Natural killer cell treated with Interleukin-12 subunit alpha and Interleukin-12 subunit beta and Interleukin-15 and Interleukin-18, amount 100 ng/mL, for 72 hours (primary cell): ENCODE data around the gene PAF1. TPM values are rescaled to one million over a fixed set of nuclear protein-coding genes. Genes with fewer than 3 reads are reported as not detected.
"Not testable (repeated sequence)": the region's sequence is repeated elsewhere in the genome, so short reads cannot be mapped to it uniquely, and the experiment has no call there.

ENCODE experiments used
- ATAC-seq, 2 donors: fragments of 150-1000 bp; cut with Tn5 transposase in 1 of 2; sonication (Bioruptor Pico), chemical (Tn5 transposase) in 1 of 2; 2 replicates each; pipeline ENCODE4 v1.10.0; 2021
- DNase-seq: peaks from one replicate; pipeline ENCODE4 v3.0.0; 2022; ENCODE audit warnings: low spot score
- H3K27ac Mint-ChIP-seq, 2 donors: 1 replicate in 1 of 2; 2 replicates in 1 of 2; pipeline ENCODE4 v1.8.0; 2022; ENCODE audit warnings: mixed read lengths in 2 of 2, mild to moderate bottlenecking in 1 of 2, moderate library complexity in 1 of 2
- H3K27me3 Mint-ChIP-seq, 2 donors: 1 replicate in 1 of 2; 2 replicates in 1 of 2; pipeline ENCODE4 v1.8.0; 2022; ENCODE audit warnings: mixed read lengths in 2 of 2
- H3K36me3 Mint-ChIP-seq: one replicate; pipeline ENCODE4 v1.8.0; 2022; ENCODE audit warnings: mixed read lengths
- H3K4me1 Mint-ChIP-seq, 2 donors: 1 replicate in 1 of 2; 2 replicates in 1 of 2; pipeline ENCODE4 v1.8.0; 2022; ENCODE audit warnings: low read depth in 2 of 2, mixed read lengths in 2 of 2, mild to moderate bottlenecking in 1 of 2
- H3K4me3 Mint-ChIP-seq: one replicate; pipeline ENCODE4 v1.8.0; 2022; ENCODE audit warnings: mixed read lengths
- H3K9me3 Mint-ChIP-seq: 2 replicates; pipeline ENCODE4 v1.8.0; 2022; ENCODE audit warnings: mixed read lengths
- total RNA-seq, 2 donors: library from RNA; stranded (reverse); gene quantifications; one replicate each; pipeline ENCODE4 v1.2.3, GENCODE V29; 2022

PAF1 gene
- total RNA-seq, 2 donors from 2014 or later = 38.1 to 39.2 TPM

- DNase-seq (peak; percentile 73), ATAC-seq (peak; percentile 96 to 98)
- Mint-ChIP-seq H3K27ac (peak overlapping the region; percentile 92 to 95), H3K9me3 (no peaks in the 10 kb centered on the region), H3K4me3 (peak overlapping the region; percentile 75), H3K27me3 (no peaks in the 10 kb centered on the region), H3K36me3 (peaks cover 31% of the 10 kb centered on the region), H3K4me1 (peaks cover 35 to 39% of the 10 kb centered on the region in 2 donors)
Measured at GRCh38 chr19:39351537-39352064, 39.3 kb downstream of the PAF1 start.

GRCh38 chr19:39350156-39350555, 40.8 kb downstream of the PAF1 start:
- no peaks in the 10 kb centered on the region for H3K27me3 Mint-ChIP-seq
- no peak for ATAC-seq

GRCh38 chr19:39349326-39349725, 41.6 kb downstream of the PAF1 start:
- H3K9me3 Mint-ChIP-seq = no peaks in the 10 kb centered on the region
- no peaks in the 10 kb centered on the region for H3K27me3 Mint-ChIP-seq
- peaks cover 49 to 56% of the 10 kb centered on the region in 2 donors for H3K4me1 Mint-ChIP-seq
- DNase-seq = no peak
- peak overlapping the region; percentile 3 for H3K4me3 Mint-ChIP-seq
- H3K36me3 Mint-ChIP-seq = peaks cover 37% of the 10 kb centered on the region
- H3K27ac Mint-ChIP-seq = peak overlapping the region; percentile 5 to 55
- ATAC-seq = no peak

More at GRCh38 chr19:39350156-39350555, 40.8 kb downstream of the PAF1 start:
- Mint-ChIP-seq H3K4me1 (peaks cover 43 to 48% of the 10 kb centered on the region in 2 donors), H3K36me3 (peaks cover 35% of the 10 kb centered on the region), H3K9me3 (no peaks in the 10 kb centered on the region), H3K4me3 (no peak overlapping the region), H3K27ac (no peak overlapping the region)
- DNase-seq = no peak

GRCh38 chr19:39347332-39348164, 43.4 kb downstream of the PAF1 start:
- ATAC-seq = no peak
- Mint-ChIP-seq H3K9me3 (no peaks in the 10 kb centered on the region), H3K4me1 (peaks cover 63 to 70% of the 10 kb centered on the region in 2 donors), H3K27me3 (no peaks in the 10 kb centered on the region), H3K27ac (peak overlapping the region; percentile 5 to 55), H3K36me3 (peaks cover 42% of the 10 kb centered on the region), H3K4me3 (peak overlapping the region; percentile 0)
- no peak for DNase-seq

- H3K4me1 Mint-ChIP-seq = peaks cover 58 to 64% of the 10 kb centered on the region in 2 donors
- H3K27me3 Mint-ChIP-seq = no peaks in the 10 kb centered on the region
- ATAC-seq = no peak
- H3K9me3 Mint-ChIP-seq = no peaks in the 10 kb centered on the region
- peaks cover 33% of the 10 kb centered on the region for H3K36me3 Mint-ChIP-seq
- peak overlapping the region; percentile 1 to 43 for H3K27ac Mint-ChIP-seq
- DNase-seq = no peak
- H3K4me3 Mint-ChIP-seq = no peak overlapping the region
Measured at GRCh38 chr19:39345956-39346355, 45.0 kb downstream of the PAF1 start.

- Mint-ChIP-seq H3K27me3 (no peaks in the 10 kb centered on the region), H3K27ac (peak overlapping the region; percentile 43 to 83), H3K4me3 (peak overlapping the region; percentile 82), H3K4me1 (peaks cover 61 to 70% of the 10 kb centered on the region in 2 donors), H3K36me3 (peaks cover 20% of the 10 kb centered on the region), H3K9me3 (no peaks in the 10 kb centered on the region)
- no peak for ATAC-seq
- DNase-seq = no peak
Measured at GRCh38 chr19:39342647-39343305, 48.1 kb downstream of the PAF1 start.

DNA sequence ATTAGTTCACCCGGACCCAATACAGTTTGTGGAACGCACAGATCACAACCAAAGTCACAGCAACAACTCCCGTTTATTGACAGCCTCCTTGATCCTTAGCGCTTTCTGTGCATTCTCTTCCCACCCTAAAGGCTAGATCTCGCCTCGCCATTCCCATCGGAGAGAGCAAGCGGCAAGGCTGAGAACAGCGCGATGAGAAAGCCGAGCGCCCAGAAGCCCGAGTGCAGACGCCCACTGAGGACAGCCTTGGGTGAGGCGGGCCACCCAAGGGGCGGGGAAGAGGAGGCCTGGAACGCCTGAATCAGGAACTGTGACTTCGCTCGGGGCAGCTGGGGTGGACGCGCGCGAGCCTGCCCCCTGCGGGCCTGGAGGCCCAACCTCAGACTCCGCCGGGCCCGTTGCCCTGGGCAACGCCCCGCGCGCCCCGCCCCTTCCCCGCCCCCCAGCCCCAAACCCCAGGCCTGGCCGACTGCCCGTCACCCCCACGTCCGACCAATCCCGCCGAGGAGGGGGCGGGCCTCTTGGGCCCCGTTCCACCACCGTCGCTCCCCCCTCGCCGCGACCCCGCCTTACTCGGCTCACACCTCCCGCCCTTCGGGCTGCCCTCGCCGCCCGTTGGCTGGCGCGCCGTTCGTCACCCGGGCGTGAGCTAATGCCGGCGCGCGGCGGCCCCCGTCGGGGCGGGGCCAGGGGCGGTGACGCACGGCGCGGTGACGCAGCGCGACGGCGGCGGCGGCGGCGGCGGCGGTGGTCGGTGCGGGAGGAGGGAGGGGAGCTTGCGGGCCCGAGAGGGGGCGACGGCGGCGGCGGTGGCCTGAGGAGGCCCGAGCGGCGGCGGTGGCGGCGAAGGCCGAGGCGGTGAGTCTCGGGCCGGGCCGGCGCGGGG, 48.9 kb downstream of the PAF1 start, which contains the start of gene SAMD4B:
Gene SAMD4B (plus strand): TSS at position 703 of the 886 bp plus-strand sequence. CDS start 14,473 bp downstream, outside the sequence.
- ATAC-seq (peak; percentile 95 to 96), DNase-seq (peak; percentile 100)
- Mint-ChIP-seq H3K27ac (peak within 1 kb of the TSS; percentile 91 to 97), H3K9me3 (no peaks in the 10 kb centered on the region), H3K27me3 (no peaks in the 10 kb centered on the region), H3K4me1 (peaks cover 61 to 70% of the 10 kb centered on the region in 2 donors), H3K4me3 (peak within 1 kb of the TSS; percentile 99), H3K36me3 (peaks cover 16% of the 10 kb centered on the region)

DNA sequence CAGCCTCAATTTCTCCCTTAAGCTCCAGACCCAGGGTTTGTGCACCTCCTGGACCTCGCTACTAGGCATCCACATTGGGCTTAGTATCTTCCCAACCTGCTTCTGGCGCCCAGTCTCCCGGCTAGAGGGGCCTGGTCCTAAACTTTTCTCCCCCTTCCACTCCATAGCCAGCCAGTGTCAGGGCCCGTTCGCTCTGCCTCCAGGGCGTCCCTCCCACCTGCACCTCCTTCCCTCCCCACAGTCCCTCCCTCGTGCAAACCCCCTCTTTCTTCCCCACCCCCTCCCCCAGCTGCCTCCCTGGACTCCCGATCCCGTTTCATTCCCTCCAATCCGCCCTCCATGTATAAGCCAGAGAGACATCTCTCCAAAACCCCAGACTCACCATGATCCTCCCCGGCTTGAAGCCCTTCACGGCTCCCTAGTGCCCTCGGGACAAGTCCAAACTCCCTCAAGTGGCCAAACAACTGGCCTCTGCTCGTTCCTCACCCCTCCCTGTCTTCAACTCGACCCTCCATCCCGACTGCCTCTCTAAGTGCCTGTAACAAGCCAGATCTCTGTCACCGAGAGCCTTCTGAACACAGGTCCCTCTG, 49.7 kb downstream of the PAF1 start:
- Mint-ChIP-seq H3K27me3 (no peaks in the 10 kb centered on the region), H3K27ac (peak overlapping the region; percentile 91 to 97), H3K36me3 (peaks cover 16% of the 10 kb centered on the region), H3K4me3 (peak overlapping the region; percentile 99), H3K9me3 (no peaks in the 10 kb centered on the region), H3K4me1 (peaks cover 61 to 72% of the 10 kb centered on the region in 2 donors)
- DNase-seq (no peak), ATAC-seq (no peak)

GRCh38 chr19:39340156-39340555, 50.8 kb downstream of the PAF1 start:
- DNase-seq, H3K9me3 Mint-ChIP-seq, ATAC-seq, H3K27me3 Mint-ChIP-seq: not testable (repeated sequence)
- peak overlapping the region; percentile 91 to 97 for H3K27ac Mint-ChIP-seq
- peak overlapping the region; percentile 99 for H3K4me3 Mint-ChIP-seq
- H3K4me1 Mint-ChIP-seq = peaks cover 61 to 74% of the 10 kb centered on the region in 2 donors
- H3K36me3 Mint-ChIP-seq = peaks cover 11% of the 10 kb centered on the region

DNA sequence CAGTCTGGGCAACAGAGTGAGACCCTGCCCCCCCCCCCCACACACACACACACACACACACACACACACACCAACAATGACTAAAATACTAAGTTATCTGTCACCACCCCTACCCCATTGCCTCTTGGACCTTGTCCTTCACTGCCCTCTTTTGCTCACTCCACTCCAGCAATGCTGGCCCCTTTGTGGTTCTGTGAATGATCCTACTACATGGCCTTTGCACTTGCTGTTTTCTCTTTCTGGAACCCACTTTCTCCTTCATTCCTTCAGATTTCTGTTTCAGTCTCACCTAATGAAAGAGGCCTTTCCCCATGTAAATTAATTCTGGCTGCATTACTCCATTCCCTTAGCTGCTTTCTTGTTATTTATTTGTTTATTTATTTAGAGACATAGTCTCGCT, 51.2 kb downstream of the PAF1 start:
- ATAC-seq (no peak), DNase-seq (no peak)
- Mint-ChIP-seq H3K27me3 (no peaks in the 10 kb centered on the region), H3K4me1 (peaks cover 63 to 74% of the 10 kb centered on the region in 2 donors), H3K27ac (peak overlapping the region; percentile 91 to 97), H3K9me3 (no peaks in the 10 kb centered on the region), H3K4me3 (no peak overlapping the region), H3K36me3 (peaks cover 10% of the 10 kb centered on the region)

DNA sequence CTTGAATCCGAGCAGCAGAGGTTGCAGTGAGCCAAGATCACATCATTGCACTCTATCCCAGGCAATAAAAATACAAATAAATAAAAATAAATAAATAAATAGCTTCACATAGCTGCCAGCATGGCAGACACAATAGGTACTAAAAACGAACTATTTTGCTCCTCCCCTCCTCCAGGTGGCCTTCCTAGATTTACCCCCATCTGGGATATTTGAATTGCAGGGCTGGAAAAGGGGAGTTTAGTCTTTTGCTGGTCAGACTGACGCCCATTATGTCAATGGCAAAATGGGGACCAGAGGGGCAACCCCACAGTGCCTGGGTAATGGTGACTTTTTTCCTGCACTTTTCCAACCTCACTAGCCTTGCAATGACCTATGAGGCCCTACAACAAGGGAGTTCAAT, 54.4 kb downstream of the PAF1 start:
- DNase-seq (no peak), ATAC-seq (no peak)
- peak overlapping the region; percentile 99 for H3K4me3 Mint-ChIP-seq
- H3K9me3 Mint-ChIP-seq = no peaks in the 10 kb centered on the region
- H3K4me1 Mint-ChIP-seq = peaks cover 52 to 53% of the 10 kb centered on the region in 2 donors
- H3K27ac Mint-ChIP-seq = peak overlapping the region; percentile 99
- no peaks in the 10 kb centered on the region for H3K27me3 Mint-ChIP-seq
- no peaks in the 10 kb centered on the region for H3K36me3 Mint-ChIP-seq
